ELR (cell line): ENCODE measurements around the gene LDLRAD2.
A peak's percentile ranks its signal among the peaks of the same experiment; 100 is the strongest.
"Not testable (repeated sequence)": the region's sequence is repeated elsewhere in the genome, so short reads cannot be mapped to it uniquely, and the experiment has no call there.

ENCODE experiments used
- DNase-seq: peaks from one replicate; pipeline ENCODE4 v3.0.0-alpha.2; 2015; ENCODE audit warnings: low read depth

Gene LDLRAD2

DNA sequence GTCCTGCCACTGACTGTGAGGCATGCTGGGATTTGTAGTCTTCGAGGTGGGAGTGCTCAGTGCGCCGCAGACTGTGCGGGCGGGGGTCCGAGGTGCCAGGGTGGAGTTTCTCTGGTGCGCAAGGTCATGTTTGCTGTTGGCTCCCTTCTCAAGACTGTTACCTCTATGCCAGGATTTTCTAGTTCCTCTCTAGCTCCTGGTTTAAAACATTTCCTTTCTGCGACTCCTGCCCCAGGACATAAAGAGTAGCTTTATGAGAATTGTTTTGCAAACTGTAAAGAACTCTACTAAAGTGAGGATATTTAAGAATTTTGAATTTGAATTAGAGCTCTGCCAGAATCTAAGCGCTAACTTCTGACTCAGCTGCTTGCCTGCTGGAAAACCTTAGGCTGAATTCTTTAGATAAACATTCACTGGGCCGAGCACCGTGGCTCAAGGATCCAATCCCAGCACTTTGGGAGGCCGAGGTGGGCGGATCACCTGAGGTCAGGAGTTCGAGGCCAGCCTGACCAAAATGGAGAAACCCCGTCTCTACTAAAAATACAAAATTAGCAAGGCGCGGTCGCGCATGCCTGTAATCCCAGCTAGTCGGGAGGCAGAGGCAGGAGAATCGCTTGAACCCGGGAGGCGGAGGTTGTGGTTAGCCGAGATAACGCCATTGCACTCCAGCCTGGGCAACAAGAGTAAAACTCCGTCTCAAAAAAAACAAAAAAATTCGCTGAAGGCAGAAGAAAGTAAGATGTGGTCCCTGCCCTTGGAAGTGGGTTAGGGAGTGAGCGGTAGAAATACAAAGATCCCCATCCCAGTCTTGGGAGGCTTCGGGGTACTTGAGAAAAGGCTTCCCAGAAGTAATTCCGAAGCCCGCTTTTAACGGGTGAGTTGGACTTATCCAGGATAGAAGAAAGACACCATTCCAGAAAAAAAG lies 28.1 kb upstream of the LDLRAD2 start:
- peak; percentile 73 for DNase-seq

DNA sequence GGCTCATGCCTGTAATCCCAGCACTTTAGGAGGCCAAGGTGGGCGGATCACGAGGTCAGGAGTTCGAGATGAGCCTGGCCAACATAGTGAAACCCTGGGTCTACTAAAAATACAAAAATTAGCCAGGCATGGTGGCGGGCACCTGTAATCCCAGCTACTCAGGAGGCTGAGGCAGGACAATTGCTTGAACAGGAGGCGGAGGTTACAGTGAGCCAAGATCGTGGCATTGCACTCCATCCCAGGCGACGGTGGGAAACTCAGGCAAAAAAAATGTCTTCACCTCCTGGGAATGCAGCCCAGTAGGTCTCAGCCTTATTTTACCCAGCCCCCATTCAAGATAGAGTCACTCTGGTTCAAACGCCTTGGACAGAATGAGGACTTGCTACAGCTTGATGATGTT lies 26.3 kb upstream of the LDLRAD2 start:
- not testable (repeated sequence) for DNase-seq

DNA sequence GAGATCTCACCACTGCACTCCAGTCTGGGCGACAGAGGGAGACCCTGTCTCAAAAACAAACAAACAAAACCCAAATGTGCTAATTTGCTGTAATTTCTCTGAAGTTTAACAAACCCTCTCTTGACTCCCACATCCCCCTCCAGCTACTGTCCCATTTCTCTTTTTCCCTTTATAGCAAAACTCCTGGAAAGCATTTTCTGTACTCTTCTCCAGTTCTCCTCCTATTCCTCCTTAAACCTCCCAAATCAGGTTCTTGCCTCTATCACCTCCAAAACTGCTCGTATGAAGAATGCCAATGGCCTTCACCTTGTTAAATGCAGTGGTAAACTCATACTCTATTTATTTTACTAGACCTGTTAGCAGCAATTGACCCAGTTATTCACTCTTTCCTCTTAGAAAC lies 25.4 kb upstream of the LDLRAD2 start:
- no peak for DNase-seq

DNA sequence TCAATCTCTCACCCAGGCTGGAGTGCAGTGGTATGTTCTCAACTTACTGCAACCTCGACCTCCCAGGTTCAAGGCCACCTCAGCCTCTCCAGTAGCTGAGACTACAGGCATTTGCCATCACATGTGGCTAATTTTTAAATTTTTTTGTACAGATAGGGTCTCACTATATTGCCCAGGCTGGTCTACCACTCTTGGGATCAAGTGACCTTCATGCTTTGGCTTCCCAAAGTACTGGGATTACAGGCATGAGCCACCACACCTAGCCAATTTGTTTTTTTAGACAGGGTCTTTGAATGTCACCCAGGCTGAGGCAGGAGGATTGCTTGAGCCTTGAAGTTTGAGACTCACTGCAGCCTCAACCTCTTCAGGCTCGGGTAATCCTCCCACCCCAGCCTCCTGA lies 19.0 kb upstream of the LDLRAD2 start:
- no peak for DNase-seq

DNA sequence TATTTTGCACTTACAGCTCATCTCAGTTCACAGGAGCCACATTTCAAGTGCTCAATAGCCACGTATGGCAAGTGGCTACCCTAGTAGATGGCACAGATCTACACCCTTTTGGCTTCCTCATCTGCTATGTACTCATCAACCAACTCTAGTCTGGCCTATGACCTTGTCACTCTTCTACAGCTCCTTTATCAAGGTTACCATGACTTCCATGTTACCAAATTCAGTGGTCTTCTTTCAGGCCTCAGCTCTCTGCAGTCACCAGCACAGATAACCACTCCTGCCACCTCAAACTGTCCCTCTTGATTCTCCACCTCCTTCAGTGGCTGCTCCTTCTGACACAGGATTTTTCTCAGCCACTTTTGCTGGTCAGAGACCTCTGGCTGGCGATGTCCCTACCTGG lies 17.4 kb upstream of the LDLRAD2 start:
- no peak for DNase-seq

DNA sequence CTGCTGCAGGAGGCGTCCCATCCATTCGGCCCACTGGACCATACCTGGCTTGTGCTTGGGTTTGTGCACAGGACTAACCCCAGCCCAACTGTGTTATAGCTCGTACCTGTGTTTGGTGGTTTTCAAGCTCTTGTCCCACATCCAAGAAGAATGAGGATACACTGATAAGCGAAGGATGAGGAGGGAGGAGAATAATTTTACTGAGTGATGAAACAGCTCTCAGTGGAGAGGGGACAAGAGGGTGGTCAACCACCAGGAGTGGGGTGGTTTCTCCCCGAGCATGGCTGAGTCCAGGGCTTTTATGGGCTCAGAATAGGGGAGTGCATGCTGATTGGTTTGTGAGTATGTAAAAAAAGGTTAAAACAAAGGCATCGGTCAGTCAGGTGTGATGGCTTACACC lies 17.0 kb upstream of the LDLRAD2 start:
- DNase-seq = no peak

DNA sequence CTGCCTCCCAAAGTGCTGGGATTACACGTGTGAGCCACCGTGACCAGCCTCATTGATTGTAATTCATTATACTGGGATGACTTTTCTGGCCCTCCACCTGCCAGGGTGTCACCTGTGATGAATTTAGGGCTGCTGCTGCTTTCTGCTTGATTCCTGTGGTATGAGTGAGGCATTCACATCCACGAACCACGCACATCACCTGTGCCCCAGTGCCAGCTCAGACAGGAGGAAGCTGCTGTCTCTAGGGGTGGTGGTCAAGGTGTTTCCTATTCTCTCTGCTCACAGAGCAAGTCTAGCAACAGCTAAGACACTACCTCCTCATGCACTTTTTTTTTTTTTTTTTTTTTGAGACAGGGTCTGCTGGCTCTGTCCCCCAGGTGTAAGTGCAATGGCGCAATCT lies 12.3 kb upstream of the LDLRAD2 start:
- DNase-seq = no peak

DNA sequence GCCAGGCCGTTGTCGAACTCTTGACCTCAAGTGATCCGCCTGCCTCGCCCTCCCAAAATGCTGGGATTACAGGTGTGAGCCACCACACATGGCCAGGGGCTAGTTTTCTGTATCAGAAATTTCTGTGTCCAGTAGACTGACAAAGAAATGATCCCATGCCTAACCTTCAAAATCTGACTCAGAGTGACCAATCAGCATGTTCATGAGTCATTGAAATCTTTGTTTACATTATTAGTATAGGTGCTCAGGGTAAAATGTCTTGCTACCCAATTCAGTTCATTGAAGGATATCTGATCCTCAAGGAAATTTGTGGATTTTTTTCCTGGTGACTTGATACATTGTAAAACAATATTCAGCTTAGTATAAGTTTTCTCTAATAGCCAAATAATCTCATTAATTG lies 11.0 kb upstream of the LDLRAD2 start:
- DNase-seq = peak; percentile 85

DNA sequence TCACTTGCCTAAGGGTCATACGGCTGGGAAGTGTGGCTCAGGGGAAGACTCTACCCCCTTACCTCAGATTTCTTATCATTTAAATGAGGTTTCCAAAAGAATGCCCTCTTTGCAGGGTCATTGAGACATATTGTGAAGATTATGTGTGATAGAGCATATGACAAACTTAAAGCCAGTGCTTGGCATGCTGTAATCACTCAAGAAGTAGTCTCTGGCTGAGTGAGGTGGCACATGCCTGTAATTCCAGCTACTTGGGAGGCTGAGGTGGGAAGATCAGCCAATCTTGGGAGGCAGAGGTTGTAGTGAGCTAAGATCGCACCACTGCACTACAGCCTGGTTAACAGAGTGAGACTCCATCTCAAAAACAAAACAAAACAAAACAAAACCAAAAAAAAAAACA lies 7.5 kb upstream of the LDLRAD2 start:
- DNase-seq = no peak

DNA sequence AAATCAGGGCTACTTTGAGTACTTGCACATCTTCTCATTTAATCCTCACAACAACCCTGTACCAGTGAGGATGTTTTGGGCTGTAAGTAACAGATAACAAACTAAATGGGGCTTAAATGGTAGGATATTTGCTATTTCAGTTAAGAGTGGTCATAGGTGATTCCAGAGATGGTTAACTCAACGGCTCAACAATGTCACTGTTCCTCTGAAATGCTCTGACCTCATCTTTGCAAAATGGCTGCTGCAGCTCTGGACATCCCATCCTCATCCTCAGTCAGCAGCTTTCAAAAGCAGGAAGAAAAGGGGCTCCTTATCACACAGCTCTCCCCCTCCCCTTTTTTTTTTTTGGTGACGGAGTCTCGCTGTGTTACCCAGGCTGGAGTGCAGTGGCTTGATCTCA lies 1.5 kb downstream of the LDLRAD2 start:
- no peak for DNase-seq

DNA sequence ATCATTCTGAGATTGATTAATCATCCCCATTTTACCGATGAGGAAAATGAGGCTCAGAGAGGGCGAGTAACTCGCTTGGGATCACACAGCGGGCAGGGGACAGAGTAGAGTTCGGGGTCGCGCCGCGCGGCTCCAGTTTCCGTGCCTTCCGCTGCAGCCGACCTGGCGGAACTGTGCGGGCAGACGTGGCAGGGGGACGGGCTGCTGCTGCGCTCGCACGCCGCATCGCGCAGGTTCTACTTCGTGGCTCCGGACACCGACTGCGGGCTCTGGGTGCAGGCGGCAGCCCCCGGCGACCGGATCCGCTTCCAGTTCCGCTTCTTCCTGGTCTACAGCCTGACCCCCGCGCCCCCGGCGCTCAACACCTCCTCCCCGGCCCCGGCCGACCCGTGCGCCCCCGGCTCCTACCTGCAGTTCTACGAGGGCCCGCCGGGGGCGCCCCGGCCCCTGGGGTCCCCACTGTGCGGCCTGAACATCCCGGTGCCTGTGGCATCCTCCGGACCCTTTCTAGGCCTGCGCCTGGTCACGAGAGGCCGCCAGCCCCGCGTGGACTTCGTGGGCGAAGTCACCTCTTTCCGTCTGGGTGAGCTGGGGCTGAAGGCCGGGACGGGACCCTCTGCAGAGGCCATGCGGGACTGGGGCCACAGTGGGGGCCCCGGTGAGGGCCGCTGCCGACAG lies 2.3 kb downstream of the LDLRAD2 start:
- DNase-seq = no peak

DNA sequence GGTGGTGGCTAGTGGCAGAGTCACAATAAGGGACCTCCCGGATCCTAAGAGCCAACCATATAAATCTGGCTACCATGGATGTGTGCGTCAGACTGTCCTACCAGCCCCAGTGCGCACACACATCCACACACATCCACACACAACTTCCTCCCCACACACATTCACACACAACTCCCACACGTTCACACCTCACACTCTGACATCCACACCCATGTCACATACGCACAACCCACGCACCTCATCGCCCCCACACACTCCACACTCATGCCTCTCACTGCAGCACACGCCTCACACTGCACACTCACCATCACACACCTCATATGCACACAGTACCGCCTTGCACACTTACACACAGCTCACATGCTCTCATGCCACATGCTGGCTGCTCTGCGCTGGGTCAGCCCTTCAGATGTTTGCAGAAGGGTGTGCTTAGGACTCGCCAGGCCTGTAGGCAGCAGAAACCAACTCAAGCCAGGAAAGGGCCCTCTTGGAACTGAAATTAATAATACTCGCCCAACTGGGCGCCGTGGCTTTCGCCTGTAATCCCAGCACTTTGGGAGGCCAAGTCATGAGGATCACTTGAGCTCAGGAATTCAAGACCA lies 3.0 kb downstream of the LDLRAD2 start:
- no peak for DNase-seq

DNA sequence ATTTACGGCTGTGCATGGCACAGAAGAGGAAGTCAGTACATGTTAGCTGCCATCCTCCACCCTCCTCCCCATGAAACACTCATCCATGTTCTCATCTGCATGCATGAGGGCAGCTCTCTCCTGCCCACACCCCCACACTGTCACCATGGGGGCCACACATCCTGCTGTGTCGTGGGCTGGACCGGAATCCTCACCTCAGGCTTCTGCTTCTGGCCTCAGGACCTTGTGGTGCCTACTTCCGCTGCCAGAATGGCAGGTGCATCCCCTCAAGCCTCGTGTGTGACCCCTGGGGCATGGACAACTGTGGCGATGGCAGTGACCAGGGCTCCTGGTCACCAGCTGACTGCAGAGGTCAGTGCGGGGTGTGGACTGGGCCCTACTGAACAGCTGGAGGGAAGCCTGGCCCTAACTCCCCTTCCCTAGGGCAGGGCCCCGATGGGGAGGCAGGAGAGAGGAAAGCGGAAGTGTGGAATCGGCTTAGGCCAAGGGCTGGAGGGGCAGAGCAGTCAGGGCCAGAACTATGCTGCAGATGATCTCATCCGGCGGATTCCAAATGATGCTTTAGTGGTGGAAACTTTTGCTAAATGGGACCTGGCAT lies 3.8 kb downstream of the LDLRAD2 start:
- no peak for DNase-seq

DNA sequence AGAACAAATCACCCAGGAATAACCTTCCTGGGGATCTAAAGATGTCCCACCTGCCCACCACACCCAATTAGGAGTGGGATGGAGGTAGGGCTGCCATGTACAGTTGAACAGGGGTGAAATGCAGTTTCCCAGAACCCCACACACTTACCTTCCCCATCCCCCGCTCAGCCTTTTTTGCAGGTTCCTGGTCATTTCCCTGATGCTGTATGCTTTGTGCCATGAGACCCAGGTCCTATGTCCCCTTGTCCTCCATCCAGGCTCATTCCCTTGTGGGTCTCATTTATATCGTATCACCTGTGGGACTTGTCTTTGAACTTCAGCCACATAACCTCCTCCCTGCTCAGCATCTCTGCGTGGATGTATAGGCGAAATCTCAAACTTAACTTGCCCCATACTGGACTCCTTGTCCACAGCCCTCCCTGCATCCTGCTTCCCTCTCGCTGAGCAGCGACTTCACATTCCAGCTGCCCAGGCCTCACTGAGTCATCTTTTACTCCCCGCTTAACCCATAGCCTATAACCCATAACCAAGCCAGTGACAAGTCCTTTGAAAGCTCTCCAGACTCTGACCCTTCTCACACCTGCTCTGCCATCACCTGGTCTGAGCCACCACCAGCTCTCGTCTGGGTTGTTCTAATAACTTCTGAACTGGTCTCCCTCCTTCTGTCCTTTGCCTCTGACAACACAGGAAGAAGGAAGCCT lies 4.7 kb downstream of the LDLRAD2 start:
- peak; percentile 84 for DNase-seq

DNA sequence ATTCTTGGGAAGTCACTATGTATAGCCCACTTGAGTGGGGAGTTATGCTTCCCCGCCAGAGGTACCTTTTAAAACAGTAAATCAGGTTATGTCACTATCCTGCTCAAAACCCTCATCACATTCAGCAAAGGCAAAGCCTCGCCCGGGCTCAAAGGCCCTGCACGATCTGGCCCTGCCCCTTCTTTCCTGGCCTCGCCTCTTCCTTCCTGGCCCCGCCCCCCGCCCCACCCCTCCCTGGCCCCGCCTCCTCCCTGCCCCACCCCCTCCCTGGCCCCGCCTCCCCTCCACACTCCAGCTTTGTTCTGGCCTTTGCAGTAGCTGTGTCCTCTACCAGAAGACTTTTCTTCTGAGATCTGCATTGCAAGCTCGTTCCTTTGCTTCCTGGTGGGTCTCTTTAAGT lies 6.6 kb downstream of the LDLRAD2 start:
- DNase-seq = peak; percentile 55

DNA sequence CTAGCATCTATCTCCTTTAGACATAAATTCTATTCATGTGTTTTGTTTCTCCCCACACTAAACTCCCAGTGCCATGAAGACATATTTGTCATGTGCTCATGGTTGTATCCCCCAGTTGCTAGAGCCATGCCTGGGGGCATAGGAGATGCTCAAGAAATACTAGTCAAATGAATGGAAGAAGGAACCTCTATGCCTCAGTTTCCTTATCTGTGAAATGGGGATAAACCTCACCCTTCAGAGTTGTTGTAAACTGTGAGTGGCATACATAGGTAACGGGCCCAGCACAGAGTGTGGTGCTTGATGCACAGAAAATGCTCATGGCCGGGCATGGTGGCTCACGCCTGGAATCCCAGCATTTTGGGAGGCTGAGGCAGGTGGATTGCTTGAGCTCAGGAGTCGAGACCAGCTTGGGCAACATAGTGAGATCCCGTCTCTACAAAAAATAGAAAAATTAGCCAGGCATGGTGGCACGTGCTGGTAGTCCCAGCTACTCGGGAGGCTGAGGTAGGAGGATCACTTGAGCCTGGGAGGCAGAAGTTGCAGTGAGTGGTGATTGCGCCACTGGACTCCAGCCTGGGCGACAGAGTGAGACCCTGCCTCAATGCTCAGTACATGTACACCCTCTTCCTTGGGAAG lies 8.7 kb downstream of the LDLRAD2 start:
- DNase-seq = no peak

DNA sequence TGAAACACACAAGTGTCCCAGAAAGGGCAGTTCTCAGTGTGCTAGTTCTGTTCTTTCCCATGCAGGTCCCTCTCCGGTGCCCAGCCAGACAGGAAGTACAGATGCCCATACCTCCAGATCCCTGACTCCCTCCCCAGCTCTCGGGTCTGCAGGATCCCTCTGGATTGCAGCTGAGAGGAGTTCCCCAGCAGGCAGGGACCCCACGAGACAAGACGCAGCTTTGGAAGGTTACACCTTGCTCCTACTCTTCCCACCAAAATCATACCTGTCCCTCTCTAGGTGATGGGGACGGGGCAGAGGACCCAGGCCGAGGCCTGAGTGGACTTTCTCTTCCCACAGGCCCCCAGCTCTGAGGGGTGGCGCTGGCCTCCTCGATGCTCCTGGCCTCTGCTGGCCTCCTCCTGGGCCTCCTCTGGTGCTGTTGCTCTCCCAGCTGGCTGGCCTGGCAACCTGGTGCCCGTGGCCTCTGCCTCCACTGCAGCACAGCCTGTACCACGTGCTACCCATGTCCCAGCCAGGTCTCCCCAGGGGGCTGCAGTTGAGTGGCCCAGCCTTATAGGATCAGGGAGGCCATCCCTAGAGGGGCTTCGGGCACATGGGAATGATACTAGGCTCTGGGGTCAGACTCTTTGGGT lies 9.4 kb downstream of the LDLRAD2 start:
- DNase-seq = no peak

DNA sequence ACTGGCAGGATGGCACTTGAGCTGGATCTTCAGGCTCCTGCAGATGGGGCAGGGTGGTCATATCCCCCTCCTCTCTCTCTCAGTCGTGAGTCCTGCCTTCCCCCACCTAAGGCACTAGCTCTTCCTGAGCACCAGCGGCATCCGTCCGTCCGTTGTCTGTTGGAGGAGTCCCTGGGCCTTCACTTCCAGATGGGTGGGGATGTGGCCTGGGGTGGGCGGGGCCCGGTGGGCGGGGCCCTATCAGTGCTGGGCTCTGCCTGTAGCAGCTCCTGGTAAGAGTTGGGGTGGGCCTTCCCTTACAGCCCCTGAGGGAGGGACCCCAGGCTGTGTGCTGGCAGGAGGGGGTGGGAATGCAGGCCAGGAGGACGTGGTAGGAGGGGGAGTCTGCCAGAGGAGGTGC lies 10.3 kb downstream of the LDLRAD2 start:
- DNase-seq = no peak

DNA sequence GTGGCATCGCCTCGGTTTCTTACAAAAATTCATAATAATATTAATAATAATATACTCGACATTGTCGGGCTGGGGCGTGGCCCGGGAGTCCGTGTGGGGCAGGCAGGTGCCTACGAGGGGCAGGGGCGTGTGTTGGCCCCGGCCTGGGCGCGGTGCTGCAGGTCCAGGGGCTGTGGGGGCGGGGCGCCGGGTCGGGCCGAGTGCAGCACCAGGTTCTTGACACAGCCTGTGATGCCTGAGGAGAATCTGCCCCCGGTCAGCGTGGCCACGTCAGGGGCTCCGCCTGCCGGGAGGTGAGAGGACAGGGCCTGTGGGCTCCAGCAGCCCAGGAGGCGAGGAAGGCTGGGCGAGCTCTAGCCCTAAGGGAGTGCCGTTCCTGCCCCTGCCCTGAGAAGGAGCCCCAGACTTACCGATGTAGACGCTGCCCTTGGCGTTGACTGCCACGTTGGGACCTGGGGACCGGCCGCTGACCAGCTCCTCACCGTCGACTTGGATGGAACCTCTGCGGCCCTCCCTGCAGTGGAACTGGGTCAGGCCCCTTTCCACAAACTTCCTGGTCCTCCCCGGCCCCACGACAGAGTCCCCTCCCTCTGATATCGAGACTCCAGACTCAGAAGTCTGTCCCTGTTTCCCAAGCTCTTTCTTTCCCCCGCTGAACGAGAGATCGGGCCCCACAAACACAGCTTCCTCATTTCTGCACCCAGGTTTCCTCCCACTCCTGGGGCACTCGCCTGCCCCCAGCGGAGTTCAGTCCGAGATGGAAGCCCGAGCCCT lies 11.3 kb downstream of the LDLRAD2 start:
- DNase-seq = no peak

DNA sequence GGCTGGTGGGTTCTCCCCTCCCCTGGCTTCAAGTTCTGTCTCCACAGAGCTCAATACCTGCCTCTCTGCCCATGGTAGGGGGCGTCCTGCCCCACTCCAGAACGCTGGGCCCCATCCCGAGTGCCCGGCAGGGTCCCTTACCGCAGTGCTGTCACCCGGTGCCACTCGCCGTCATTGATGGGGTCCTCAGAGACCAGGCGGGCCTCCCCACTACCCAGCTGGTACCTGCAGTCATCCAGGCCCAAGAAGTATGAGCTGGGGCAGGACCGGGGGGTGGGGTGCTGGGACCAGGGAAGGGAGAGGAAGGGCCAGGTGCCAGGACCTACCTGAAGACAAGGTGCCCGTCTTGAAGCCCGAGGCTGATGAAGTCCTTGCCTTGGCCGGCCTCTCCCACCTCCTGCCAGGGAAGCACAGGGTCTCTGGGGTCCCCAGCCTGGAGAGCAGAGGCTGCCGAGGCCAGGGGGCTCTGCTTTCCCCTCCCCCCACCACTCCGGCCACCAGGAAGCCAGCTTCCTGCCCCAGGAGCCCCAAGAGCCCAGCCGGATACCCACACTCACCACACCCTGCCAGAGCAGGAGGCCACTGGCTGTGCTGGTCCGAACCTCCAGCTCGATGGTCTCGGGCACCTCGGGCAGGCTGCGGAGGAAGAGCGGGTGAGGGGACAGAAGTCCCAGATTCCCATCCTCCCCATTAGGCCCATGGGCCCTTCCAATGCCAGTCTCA lies 12.1 kb downstream of the LDLRAD2 start:
- no peak for DNase-seq
